KG1 (cell line): ENCODE measurements around the gene BBOX1.
"Not testable (repeated sequence)": the region's sequence is repeated elsewhere in the genome, so short reads cannot be mapped to it uniquely, and the experiment has no call there.

Experiments used
- DNase-seq: peaks from one replicate; lab custom pipeline; 2025; lab: John Stamatoyannopoulos, UW

The BBOX1 gene, protein sequence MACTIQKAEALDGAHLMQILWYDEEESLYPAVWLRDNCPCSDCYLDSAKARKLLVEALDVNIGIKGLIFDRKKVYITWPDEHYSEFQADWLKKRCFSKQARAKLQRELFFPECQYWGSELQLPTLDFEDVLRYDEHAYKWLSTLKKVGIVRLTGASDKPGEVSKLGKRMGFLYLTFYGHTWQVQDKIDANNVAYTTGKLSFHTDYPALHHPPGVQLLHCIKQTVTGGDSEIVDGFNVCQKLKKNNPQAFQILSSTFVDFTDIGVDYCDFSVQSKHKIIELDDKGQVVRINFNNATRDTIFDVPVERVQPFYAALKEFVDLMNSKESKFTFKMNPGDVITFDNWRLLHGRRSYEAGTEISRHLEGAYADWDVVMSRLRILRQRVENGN

DNA sequence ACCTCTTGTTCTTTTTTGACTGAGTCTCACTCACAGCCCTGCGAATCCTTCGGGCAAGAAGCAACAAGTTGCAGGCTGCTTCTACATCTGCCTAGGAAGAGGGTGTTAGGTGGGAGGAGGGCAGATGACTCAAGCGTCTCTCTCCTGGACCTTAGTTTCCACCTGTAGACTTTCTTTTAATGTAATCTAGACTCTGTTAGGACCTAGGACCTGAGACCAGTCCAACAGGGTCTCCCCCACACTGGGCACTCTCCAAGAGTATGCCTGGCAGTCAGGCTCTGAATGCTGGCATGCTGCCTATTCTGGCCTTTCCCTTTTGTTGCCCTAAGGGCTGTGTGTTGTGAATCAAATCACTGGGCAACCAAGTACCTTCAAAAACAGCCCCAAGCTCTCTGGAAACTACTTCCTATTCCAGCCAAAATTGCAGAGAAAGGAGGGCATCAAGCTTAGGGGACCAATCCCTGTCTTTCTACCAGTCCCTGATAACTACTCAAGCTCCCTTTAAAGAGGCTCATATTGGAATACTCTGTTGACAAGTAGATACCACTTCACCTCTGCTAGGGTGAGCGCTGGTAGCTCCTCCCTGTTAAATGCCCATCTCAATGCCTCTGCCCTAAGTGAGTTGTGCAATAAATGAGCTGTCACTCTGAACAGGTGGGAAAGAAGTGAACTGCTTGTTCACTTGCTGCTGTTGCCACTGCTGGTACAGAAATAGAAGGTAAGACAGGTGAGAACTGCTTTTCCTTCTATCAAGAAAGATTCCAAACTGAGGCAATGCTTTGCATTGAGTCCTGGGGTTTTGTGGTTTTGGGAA lies at the start of gene BBOX1:
Gene BBOX1, plus strand, starts transcription at position 514 of the 814 bp plus-strand sequence. CDS start 14,616 bp downstream, outside the sequence.
- no peak for DNase-seq

DNA sequence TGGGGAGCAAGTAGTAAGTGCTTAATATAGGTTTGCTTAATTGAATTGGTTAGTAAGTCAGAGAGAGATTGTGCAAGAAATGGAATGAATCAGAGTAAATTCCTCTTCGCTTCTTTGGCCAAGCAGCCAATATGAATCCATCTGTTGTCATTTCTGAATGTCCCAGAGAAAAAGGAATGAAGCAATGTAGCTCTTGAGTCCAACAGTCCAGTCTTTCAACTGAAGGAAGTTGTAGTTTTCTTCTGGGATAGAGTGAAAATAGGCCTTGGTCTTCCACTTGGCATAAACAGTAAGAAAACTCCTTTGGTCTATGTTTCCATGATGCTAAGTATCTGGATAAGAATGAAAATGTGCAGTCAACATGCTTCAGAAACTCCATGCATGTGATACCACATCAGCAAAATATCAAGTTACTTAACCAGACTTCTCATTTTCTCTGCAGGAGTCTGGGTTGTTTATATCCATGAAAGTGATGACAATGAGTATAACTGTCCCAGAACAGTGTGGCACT lies 48.5 kb upstream of the BBOX1 start:
- no peak for DNase-seq

DNA sequence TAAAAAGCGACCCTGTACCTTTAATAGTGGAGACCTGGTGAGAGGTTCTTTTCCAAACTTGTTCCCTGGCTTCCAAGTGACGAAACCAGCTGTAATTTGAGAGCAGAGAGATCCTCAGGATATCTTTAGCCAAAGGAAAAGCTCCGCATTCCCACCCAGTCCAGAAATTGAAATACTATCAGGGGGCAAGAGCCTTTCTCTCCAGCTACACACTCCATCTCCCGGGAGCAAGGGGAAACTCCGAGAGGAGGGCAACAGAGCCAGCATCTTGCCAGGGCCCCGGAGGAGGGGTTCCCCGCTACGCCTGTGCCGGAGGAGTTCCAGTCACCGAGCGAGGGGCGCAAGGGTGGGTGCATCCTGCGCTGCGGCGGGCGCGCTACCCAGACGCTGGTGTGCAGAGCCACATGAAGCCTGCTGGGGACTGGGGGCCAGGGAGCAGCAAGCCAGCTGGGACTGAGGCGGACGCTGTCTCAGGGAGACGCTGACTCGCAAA lies 46.6 kb upstream of the BBOX1 start, which contains the start of gene FIBIN:
Gene FIBIN, plus strand, starts transcription at position 148 of the 493 bp plus-strand sequence. CDS start 415 bp downstream, outside the sequence.
- no peak for DNase-seq

DNA sequence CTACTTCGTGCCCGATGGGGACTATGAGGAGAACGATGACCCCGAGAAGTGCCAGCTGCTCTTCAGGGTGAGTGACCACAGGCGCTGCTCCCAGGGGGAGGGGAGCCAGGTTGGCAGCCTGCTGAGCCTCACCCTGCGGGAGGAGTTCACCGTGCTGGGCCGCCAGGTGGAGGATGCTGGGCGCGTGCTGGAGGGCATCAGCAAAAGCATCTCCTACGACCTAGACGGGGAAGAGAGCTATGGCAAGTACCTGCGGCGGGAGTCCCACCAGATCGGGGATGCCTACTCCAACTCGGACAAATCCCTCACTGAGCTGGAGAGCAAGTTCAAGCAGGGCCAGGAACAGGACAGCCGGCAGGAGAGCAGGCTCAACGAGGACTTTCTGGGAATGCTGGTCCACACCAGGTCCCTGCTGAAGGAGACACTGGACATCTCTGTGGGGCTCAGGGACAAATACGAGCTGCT lies 46.0 kb upstream of the BBOX1 start:
- no peak for DNase-seq

DNA sequence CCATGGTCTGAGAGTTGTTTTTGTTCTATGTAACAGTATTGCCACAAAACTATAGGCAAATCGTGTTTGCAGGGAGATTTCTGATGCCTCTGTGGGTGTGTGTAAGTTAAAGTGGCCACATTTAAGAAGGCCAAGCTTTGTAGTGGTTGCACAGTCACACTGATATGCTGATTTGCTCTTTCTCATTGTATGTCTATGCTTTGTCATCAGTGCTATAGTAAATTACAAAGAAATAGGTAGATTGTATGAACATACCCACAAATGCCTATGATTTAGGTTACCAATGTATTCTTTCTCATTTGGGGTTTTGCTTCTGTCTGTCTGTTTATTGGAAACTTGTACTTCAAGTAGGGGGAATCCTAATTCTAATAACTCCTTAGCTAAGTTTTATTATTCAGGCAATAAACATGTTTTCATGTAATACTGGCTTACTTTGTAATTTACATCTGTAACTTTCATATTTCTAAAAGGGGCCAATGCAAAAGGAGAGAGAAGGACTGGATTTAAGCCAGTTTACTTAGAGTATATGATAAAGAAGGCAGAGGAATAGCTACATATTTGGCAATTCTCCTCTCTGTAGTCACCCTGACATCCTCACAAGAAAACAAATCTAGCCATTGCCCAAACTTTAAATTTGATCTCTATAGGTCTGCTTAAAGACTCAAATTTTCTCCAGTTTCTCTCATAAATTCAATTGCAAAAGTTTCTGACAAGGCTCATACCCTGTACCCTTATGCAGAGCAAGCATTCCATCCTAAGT lies 44.7 kb upstream of the BBOX1 start:
- DNase-seq, result no peak

DNA sequence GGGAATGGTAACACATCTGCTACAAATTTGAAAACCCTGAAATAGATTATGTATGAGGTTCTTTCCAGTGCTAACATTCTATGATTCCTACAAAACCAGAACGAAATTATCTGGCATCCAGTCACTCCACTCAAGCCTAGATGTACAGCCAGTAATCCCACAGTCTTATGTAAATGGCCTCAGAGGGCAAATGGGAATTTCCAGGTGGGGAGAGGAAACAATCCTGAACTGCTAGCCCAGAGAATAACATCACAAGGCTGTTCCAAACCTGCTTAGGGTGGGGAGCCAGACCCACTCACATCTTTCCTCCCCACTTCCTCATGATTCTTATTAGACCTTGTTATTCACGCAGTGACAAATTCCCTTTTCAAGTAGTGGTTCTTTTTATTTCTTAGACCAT lies 43.2 kb upstream of the BBOX1 start:
- no peak for DNase-seq

DNA sequence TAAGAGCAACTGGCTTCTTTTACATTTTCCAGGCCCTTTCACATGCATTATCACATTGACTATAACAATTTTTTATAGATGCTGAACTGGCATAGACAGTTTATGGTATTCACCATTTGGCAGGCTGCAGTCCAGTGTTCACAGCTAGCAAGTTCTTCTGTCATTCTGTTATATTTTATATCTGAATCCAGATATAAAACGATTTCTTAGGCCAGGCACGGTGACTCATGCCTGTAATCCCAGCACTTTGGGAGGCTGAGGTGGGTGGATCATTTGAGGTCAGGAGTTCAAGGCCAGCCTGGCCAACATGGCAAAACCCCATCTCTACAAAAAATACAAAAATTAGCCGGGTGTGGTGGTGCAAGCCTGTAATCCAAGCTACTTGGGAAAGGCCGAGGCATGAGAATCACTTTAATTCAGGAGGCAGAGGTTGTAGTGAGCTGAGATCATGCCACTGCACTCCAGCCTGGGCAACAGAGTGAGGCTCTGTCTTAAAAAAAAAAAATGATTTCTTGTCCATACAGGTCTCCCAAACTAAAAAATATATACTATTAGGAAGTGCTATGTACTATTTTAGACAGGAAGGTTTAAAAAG lies 39.4 kb upstream of the BBOX1 start:
- not testable (repeated sequence) for DNase-seq

DNA sequence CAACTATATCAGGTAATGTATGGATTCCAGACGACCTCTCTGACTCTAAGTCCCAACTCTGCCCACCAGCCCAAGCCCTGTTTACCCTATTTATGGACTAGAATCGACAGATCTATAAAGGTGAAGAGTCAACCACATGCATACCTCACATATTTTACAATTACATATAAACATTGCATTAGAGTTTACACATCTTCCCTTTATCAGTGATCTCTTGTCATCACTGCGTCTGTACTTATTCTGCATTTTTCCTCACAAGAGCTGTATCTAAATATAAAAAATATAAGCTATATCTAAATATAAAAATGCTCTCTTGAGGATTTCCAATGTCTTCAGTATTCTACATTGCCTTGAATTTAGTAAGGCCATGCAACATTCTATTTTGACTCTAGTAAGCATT lies 38.2 kb upstream of the BBOX1 start:
- no peak for DNase-seq

DNA sequence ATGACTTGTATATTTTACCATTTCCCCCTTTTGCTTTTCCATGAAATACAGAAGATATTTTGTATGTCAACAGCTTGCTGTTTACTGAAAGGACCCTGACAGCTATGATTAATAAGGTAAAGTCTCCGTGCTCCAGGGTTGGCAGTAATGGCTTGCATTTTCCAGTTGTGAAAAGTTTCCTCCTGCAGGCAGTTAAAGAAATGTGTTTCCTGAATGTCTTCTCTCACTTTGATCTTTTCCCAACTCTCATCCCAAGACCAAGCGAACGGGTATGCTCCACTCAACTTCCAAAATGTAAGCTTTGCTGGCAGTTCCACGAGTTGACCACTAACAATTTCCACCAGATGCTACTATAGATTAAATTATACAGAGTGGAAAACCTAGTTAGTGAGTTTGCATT lies 37.8 kb upstream of the BBOX1 start:
- DNase-seq, result no peak

DNA sequence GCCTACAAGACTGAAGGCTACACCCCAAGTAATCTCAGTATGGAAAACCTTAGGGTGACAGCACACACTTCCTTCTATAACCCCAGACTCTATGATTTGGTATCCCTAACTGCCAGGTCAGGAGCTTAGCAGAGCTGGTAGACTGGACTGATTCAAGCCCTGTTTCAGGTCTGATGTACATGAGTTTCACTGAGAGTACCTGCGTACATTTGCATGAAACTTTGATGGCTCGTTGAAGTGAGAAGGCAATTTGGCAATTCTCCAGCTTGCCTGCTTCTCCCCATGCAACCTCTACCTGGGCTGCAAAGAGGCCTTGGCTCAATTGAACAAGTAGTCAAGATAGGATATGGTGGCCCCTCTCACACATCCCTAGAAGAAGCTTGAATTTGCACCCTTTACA lies 36.5 kb upstream of the BBOX1 start:
- no peak for DNase-seq

DNA sequence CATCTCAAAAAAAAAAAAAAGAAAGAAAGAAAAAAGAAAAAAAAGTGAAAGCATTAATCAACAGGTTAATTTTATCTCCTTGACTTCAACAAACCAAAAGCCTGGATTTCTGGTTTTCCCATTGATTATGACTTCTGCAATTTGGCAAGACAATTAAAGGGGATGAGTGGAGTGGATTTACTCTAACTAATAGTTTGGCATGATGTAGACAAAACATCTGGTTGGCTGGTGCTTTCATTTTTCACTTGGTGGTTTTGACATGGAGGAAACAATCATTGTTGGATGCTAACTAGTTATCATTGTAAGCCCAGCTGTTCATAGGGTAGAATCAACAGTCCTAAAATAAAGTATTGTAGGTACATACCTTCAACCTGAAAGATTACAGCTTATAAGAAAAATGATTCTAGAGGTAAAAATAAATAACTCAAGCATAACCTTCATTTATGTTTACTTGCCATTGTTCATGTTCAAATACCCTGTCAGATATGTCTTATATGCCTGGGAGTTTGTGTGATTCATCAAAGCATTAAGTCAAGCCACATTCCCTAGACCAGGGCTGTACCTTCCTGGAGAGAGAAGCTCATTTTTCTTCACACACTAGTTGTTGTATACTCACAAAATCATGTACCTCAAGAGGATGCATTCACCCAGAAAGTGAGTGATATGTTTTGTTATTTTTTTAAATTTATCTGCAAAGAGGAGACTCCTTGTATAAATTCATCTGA lies 31.6 kb upstream of the BBOX1 start:
- no peak for DNase-seq

DNA sequence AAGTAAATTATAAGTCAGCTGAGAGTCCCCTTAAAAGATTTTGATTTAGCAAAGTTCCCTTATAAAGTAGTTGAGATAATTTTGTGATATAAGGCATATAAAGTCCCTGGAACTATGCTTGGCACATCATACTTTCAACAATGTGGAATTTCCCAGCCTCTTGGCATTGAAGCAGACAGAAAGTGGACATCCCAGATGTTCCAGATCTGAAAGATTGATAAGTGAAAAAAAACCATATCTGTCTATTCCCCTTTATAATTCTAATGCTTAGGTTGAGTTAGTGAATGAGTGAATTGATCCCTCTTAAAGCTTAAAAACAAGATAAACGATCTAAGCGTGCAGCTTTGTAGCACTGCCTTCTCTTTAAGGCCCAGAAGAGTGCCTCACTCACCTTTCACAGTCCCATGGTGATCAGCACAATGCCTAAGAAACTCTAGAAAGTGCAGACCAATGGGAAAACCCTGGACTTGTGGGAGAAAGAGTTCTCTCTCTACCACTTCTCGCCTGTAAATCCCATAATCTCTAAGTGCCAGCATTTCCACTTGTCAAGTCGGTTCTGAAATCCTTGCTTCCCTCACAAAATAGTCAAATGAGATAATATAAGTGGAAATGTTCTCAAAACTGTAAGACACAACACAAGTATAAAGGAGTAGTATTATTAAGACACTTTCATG lies 28.9 kb upstream of the BBOX1 start:
- no peak for DNase-seq

DNA sequence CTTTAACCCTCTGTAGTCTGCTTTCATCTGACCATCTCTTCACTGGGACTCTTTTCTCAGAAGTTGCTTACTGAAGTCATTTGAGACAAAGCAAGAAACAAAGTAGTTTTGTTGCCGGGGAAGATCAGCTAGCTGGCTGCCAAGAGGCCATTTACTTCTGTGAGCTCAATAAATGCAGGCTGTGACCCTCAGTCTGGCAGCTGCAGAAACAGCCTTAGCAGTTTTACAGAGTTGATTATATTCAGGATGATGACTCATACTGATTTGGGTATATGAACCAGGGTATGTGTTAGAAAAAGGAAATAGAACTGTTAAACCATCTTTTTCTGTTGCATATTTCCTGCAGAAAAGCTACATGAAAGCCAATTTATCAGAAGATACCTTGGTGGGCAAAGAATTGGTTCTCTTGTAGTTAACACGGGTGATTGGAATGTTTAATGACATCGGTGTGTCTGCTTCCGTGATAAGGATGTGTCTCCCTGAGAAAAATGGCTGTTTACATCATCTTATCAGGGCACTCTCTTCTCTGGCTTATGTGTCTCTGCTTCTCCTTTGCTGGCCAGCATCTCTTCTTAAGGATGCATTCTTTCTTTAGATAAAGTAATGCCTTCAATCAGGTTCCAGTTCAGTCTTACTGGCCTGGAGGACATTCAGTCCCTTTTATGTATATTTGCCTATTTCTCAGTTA lies 28.2 kb upstream of the BBOX1 start:
- no peak for DNase-seq

DNA sequence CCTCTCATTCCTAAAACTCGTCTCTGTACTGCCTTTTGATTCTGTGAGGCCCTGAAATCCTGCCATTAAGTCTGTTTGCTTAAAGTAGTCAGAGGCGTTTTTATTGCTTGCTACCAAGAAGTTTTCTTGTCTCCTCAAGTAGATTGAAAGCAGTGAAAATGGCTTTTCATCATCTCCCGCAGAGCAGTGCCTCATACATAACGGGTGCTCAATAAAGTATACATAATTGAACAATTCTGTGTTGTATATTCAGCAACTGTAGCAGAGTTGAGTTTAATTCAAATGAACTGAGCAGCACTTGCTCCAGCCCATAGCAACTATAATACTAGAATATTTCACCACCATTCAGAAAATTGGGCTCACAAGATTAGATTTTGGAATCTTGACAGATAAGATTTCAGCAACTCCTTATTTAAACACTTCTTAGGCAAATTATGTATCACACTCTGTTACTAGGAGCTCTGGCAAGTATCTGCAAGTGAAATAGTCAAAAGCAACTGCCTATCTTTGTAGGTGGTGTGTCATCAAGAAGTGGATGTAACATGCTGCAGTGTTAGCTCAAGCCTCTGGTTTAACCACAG lies 26.7 kb upstream of the BBOX1 start:
- DNase-seq, result no peak

DNA sequence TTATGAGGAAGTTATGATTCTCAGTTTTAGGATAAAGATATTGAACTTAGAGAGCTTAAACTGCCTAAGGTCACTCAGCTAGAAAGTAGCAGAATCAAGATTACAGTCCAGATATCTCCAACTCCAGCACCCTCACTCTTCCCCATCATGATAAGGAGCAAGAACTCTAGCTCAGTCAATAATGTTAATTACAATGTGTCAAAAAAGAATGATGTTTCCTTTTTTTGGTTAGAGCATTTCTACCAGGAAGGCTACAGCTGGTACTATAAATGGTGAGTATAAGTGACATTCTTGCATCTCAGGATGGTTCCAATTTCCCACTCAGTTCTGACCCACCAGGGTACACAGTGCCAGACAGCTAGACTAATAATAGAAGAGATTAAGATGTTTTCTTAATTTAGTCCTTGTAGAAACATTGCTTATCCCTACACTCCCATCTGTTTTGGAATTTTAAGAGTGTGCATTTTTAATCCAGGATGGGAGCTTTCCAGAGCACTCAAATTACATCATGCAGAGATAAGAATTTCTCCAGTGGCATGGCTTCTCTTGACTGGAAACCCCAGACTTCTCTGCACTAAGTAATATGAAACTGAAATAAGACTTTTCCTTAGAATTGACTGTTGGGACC lies 21.6 kb upstream of the BBOX1 start:
- no peak for DNase-seq

DNA sequence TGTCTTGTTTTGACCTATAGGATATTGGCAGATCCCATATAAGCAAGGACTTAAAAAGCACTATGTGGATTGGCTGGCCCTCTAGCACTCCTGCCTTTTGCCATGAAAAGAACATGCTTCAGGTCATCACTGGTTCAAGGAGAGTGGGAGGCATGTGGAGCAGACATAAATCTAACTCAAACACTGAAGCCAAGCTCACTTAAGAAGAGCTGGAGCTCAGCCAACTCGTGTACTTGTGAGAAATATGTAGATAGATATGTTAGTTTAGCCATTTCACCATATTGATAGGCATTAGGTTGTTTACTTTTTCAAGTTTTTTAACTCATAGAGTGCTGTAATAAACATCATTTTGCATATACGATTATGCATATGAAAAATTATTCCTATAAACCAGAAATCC lies 19.9 kb upstream of the BBOX1 start:
- DNase-seq, result no peak

DNA sequence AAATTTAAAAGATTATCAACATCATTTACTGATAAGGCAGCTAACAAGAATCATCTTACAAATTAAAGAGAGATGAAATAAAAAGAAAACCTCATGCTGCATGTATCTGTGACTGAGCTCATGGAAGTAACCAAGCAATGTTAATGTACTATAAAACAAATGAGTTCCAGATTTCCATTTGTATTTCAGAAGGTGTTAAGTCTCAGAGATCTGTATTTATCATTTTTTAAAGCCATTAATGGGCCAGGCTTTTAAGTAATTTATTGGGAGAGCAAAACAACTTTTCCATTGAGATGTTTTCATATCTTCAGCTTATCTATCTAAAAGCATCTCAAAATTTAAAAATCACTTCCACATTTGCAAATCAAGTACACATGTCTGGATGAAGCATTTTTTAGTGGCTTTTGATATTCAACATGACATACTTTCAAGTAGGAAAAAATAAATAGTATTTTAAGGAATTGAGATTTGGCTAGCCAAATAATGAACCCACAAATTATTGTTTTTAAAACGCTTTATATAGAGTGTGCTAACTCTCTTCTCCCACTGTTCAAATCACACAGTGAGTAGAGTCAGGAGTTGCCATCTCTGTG lies 17.9 kb upstream of the BBOX1 start:
- no peak for DNase-seq

DNA sequence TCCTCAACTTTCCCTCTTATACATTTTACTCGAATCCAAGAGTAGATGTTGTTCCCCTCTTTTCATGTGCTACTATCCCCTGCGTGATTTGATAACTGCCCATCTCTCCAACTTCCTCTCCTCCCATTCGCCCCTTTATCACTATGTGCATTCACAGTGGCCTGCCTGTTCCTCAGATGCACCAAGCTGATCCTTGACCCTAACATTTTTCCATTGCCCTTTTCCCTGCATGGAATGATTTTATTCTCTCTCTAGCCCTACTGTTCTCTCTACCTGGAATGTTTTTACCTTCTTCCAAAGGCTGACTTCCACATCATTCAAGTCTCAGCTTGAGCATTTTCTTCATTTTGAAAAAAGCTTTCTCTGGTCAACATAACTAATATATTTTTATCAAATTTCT lies 15.8 kb upstream of the BBOX1 start:
- no peak for DNase-seq
